Neuron (in vitro differentiated cells): ENCODE data around the gene SNED1.

Experiments used
- H2AFZ ChIP-seq: one replicate; pipeline ENCODE4 v1.6.1; 2013; ENCODE audit warnings: low read depth, mild to moderate bottlenecking, inconsistent platforms, low read length, moderate library complexity
- H3K27me3 ChIP-seq: one replicate; pipeline ENCODE4 v1.6.1; 2013; ENCODE audit warnings: low read length; ENCODE audit not compliant: insufficient read depth
- H3K36me3 ChIP-seq: one replicate; pipeline ENCODE4 v1.6.1; 2013; ENCODE audit warnings: low read length; ENCODE audit not compliant: insufficient read depth
- H3K4me1 ChIP-seq: one replicate; pipeline ENCODE4 v1.6.1; 2013; ENCODE audit warnings: low read length; ENCODE audit not compliant: insufficient read depth
- H3K4me3 ChIP-seq: 2 replicates; pipeline ENCODE4 v1.5.1; 2013; ENCODE audit warnings: mild to moderate bottlenecking, low read length, moderate library complexity
- H3K9me3 ChIP-seq: one replicate; pipeline ENCODE4 v1.6.1; 2013; ENCODE audit warnings: low read length

The SNED1 gene

DNA sequence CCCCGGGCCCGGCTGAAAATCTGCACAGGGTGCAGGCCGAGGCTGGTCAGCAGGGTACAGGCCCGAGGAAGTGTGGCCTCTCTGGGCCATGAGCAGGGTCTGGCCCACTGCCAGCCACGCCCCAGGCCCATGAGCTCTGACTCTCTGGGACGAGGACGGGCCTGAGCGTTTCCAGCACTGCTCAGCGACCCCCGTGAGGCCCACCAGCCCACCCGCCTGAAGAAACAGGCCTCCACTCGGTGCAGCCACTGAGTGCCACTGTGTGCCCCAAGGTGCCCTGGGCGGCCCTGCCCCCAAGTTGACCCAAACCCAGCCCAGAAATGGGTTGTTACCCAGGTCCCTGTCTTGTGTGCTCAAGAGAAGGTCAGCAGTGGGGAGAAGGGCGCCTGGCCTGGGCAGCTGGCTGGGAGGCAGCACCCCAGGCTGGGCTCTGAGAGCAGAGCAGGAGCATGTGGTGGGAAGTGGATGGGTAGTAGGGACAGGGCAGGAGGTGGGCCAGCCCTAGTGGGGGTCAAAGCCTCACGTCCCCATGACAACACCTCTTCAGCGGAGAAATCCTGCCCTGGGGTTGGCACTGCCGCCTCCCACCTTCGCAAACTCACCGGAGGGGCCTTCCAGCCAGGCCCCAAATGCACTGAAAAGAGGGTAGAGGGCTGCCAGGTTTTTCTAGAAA lies 2.1 kb upstream of the SNED1 start:
- H3K36me3 ChIP-seq: no peaks in the 10 kb centered on the region
- peaks cover 4% of the 10 kb centered on the region for H3K9me3 ChIP-seq
- H3K4me3 ChIP-seq: no peak overlapping the region
- no peak overlapping the region for H2AFZ ChIP-seq
- peaks cover 68% of the 10 kb centered on the region for H3K27me3 ChIP-seq
- peaks cover 15% of the 10 kb centered on the region for H3K4me1 ChIP-seq

DNA sequence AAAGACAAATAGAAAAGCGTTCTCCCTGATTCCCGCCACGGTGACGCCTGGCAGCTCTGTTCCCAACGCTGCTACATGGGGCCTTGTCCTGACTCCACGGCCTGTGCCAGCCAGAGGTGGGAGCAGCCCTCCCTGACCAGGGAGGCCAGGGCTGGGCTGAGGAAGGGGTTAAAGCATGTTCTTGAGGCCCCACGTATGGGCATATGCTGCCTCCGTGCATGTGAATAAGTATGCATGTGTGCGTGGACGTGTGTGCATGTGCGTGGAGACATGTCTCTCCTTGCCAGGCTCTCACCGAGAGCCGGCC lies 1.6 kb upstream of the SNED1 start:
- peaks cover 15% of the 10 kb centered on the region for H3K4me1 ChIP-seq
- H3K36me3 ChIP-seq: no peaks in the 10 kb centered on the region
- H3K9me3 ChIP-seq: peaks cover 4% of the 10 kb centered on the region
- peaks cover 72% of the 10 kb centered on the region for H3K27me3 ChIP-seq
- H3K4me3 ChIP-seq: no peak overlapping the region
- no peak overlapping the region for H2AFZ ChIP-seq

DNA sequence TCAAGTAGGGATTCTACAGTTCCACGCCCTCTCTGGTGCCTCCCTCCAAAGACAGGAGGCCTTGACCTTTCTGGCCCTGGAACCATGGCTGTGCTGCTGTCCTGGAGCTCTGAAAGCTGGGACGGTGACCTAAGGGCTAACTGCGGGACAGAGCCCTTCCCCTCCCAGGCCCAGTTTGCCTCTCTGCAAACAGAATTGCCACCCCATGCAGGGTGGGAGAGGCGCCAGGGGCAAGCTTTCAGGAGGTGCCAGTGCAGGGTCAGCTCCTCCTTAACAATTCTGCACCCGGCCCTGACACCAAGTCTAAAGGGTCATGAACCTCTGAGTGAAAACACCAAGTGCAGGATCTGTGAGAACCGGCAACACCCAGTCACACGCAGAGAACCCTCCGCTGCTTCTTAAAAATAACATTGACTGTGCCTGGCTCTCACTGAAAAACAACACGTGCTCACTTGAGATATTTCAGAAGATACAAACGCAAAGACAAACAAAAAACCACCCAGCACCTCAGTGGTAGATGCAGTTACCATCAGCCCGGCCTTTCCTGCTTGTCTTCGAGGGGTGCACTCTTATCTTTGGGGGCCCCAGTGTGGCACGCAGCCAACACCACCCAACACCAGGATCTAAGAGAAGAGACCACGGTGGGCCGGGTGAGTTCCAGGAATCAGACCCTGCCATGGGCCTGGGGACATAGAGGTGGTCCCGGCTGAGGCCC lies 1.1 kb upstream of the SNED1 start:
- no peak overlapping the region for H3K4me3 ChIP-seq
- H3K4me1 ChIP-seq: peaks cover 15% of the 10 kb centered on the region
- peaks cover 76% of the 10 kb centered on the region for H3K27me3 ChIP-seq
- H3K9me3 ChIP-seq: peaks cover 4% of the 10 kb centered on the region
- no peaks in the 10 kb centered on the region for H3K36me3 ChIP-seq
- H2AFZ ChIP-seq: no peak overlapping the region

DNA sequence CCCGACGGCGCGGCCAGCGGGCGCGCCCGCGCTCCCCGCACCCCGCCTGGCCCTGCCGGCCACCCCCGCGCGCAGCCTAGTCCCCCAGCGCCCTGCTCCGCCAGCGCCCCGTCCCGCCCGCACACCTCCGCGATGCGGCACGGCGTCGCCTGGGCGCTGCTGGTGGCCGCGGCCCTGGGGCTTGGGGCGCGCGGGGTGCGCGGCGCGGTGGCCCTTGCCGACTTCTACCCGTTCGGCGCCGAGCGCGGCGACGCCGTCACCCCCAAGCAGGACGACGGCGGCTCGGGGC lies 232 bp downstream of the SNED1 start:
- Histone ChIP-seq H3K4me1 (peaks cover 15% of the 10 kb centered on the region), H3K27me3 (peaks cover 73% of the 10 kb centered on the region), H3K9me3 (peaks cover 9% of the 10 kb centered on the region), H3K36me3 (no peaks in the 10 kb centered on the region), H2AFZ (no peak overlapping the region), H3K4me3 (no peak overlapping the region)

DNA sequence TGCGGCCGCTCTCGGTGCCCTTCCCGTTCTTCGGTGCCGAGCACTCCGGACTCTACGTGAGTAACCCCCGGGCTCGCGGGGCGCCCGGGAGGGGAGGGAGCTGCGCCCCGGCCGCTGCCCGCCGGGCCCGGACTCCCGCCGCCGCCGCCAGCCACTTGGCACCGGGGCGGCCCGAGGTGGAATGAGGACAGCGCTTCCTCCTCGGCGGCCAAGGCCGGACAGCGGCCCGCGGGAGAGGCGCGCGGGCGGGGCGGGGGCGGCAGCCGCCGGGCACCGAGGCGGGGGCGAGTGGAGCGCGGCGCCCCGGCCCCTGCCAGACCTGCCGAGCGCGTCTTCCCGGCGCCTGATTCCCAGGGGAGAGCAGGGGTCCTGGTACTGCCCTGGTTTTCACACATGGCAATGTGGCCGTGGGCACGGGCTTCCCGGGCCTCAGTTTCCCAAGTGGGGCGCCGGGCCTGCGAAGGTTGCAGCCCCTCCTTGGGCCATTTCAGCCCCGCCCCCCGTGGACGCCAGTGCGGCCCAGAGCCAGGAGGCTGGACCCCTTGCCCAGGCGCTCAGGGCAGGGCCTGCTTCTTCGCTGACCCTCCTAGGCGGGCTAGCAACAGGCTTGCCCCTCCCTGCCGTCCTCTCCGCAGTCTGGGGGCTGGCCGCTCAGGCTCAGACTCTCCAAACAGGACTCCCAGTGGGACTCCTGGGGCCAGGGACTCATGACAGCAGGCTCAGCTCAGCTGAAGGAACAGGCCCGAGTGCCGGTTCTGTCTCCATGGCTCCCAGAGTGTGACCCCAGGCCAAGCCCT lies 775 bp downstream of the SNED1 start:
- Histone ChIP-seq H3K36me3 (no peaks in the 10 kb centered on the region), H2AFZ (no peak overlapping the region), H3K9me3 (peaks cover 12% of the 10 kb centered on the region), H3K4me3 (no peak overlapping the region), H3K27me3 (peaks cover 69% of the 10 kb centered on the region), H3K4me1 (peaks cover 15% of the 10 kb centered on the region)

DNA sequence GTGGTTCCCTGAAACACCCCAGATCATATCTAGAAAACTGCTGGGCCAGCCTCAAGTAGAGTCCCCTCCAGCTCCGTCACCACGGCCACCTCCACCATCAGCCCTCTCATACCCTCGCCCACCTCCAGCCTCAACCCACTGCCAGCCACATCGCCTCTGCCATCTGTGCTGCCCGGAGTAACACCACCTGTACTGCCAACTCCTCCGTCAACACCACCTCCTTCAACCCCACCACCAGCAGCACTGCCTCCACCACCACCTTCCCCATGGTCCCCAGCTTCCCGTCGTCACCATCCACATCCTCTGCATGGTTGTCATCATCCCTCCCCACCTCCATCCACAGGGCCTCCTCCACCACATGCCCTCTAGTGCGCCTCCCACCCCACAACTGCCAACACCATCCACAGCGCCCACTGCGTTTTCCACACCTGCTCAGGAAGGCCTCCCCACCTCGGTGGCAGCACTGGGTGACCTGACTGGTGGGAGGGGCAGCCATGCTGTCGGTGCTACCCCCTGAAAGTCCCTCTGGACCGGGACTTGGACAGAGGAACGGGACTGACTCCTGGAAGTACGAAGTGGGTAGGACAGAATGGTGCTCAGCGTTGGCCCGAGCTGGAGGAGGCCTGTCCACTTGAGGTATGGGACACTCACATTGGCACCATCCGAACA lies 1.6 kb downstream of the SNED1 start:
- peaks cover 15% of the 10 kb centered on the region for H3K4me1 ChIP-seq
- H3K27me3 ChIP-seq: peaks cover 62% of the 10 kb centered on the region
- peaks cover 12% of the 10 kb centered on the region for H3K9me3 ChIP-seq
- H2AFZ ChIP-seq: no peak overlapping the region
- H3K36me3 ChIP-seq: no peaks in the 10 kb centered on the region
- H3K4me3 ChIP-seq: no peak overlapping the region

DNA sequence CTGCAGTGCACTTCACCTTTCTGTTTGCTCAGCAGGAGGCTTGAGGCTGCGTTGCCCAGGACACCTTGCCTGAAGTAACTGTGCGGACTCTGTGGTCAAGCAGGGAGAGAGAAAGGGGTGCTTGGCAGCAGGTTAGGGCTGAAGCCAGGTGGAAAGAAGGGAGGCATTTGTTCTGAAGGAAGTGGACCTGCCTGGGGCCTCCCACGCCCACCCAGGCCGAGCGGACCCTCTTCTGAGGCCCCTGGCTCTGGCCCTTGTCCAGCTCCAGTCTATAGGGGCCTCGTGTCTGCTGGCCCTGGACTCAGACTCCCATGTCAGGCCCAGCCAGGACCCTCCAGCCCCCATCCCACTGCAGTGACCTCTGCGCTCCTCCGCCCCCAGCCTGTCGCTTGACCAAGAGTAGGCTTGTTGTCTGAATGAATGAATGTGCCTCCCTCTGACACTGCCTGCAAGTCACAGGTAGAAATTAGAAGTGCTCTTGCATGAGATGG lies 2.5 kb downstream of the SNED1 start:
- Histone ChIP-seq H3K9me3 (peaks cover 12% of the 10 kb centered on the region), H3K4me3 (no peak overlapping the region), H3K36me3 (no peaks in the 10 kb centered on the region), H3K27me3 (peaks cover 56% of the 10 kb centered on the region), H3K4me1 (peaks cover 15% of the 10 kb centered on the region), H2AFZ (no peak overlapping the region)

DNA sequence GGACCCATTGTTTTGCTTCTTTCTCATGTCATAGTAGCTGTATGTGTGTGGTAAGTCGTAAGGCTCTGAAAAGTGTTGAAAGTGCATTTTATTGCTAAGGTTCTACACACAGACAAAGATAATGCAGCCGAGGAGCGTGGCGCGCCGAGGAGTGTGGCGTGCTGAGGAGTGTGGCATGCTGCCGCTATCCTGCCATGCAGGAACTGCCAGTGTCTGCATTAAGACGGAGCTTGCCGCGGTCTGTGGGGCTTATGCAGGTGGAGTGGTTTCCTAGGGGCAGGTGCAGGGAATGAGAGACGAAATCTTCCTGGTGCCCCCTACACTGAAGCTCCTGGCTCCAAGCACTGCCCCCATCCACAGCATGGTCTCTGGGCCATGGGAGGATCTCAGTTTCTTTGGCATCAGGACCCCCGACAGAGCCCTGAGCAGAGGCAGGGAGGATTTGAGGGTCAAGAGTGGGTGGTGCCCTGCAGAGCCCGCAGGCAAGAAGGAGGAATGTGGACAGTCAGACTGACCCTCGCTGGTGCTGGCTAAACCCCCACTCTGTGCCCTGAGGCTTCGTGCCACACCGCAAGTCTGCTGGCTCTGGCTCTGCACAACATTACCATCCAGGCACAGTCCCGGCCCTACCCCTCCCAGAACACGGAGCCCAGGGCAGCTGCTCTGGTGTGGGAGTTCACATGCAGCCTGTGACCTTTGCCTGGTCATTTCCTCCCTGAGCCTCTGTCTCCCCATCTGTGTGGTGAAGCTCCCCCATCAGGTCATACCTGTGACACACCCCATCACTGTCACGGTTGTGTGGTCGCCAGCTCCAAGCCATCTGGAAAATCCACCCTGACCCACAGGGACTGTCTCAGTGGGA lies 3.2 kb downstream of the SNED1 start:
- Histone ChIP-seq H3K36me3 (no peaks in the 10 kb centered on the region), H2AFZ (no peak overlapping the region), H3K4me3 (no peak overlapping the region), H3K9me3 (peaks cover 14% of the 10 kb centered on the region), H3K27me3 (peaks cover 51% of the 10 kb centered on the region), H3K4me1 (peaks cover 10% of the 10 kb centered on the region)

DNA sequence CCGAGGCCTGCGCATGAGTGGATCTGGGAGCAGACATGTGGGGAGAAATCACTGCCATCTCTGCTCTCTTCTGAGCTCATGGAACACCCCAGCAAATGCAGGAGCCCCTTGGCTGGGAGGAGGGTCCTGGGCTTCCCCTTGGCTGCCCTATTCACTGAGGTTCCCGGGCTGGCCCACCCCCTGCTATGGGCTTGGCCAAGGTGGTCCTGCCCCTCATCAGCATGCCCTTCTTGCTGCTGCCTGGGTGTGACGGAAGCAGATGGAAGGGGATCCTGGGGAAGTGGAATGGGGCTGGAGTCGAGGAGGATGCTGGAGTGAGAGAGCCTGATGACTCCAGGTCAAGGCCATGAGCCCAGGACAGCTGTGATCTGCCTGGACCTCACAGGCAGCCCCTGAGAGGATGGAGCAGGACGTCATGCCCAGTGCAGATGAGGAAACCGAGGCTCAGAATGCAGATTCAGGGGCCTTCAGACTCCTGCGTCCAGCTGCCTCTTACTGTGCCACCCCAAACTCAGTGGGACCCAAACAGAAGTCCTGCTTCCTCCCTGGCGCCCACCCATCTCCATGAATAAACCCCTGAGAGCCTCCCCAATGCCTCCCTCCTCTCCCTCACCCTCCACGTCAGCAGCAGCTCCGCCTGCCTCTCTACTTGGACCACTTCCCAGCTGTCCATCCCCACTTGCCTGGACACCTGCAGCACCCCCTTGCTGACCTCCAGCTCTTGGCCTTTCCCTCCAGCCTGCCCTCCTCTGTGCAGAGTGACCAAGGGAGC lies 4.0 kb downstream of the SNED1 start:
- no peaks in the 10 kb centered on the region for H3K36me3 ChIP-seq
- peaks cover 3% of the 10 kb centered on the region for H3K4me1 ChIP-seq
- peaks cover 14% of the 10 kb centered on the region for H3K9me3 ChIP-seq
- no peak overlapping the region for H3K4me3 ChIP-seq
- H2AFZ ChIP-seq: no peak overlapping the region
- peaks cover 43% of the 10 kb centered on the region for H3K27me3 ChIP-seq

DNA sequence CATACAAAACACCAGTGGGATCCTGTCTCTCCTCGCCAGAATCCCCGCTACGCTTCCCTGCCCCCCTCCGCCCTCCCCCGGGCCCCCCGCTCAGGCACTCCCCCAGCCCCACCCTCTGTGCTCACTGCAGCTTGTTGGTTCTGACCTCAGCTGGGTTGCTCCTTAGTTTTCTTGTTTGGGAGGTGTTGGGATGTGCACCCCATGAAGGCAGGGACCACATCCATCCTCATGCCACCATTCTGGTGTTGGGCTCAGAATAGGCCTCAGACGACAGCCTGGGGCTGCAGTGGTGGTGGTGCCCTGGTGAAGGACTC lies 4.6 kb downstream of the SNED1 start:
- H2AFZ ChIP-seq: no peak overlapping the region
- H3K27me3 ChIP-seq: peaks cover 38% of the 10 kb centered on the region
- peaks cover 14% of the 10 kb centered on the region for H3K9me3 ChIP-seq
- H3K36me3 ChIP-seq: no peaks in the 10 kb centered on the region
- peaks cover 1% of the 10 kb centered on the region for H3K4me1 ChIP-seq
- H3K4me3 ChIP-seq: no peak overlapping the region

DNA sequence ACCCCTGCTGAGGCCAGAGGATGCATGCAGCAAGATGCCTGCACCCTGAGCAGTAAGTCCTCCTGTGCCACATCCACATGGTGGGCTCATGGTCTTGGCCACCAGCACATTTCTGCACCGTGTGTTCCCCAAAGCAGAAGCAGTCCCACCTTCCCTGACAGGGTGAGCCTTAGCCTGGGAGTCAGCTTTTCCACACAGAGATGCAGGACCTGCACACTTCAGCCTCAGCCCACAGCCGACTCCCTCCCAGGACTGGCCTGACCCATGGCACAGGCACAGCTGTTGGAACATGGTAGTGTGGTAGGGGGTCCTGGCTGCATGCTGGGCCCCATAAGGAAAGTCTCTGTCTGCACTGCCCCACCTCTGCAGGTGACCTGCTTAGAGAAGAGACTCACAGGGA lies 5.0 kb downstream of the SNED1 start:
- Histone ChIP-seq H3K9me3 (peaks cover 14% of the 10 kb centered on the region), H3K27me3 (peaks cover 35% of the 10 kb centered on the region), H2AFZ (no peak overlapping the region), H3K36me3 (no peaks in the 10 kb centered on the region), H3K4me1 (no peaks in the 10 kb centered on the region), H3K4me3 (no peak overlapping the region)
